GM12874 (cell line): ENCODE results near the gene MAB21L2.

Experiments
- CTCF ChIP-seq: IDR thresholded peaks from 2 replicates; pipeline ENCODE4 v1.5.1; 2011; ENCODE audit warnings: low read depth, mild to moderate bottlenecking, control low read depth, low read length, moderate library complexity; ENCODE audit not compliant: insufficient read depth

Gene MAB21L2

GRCh38 chr4:150625033-150625432 is 43.1 kb downstream of the MAB21L2 start:
- TF ChIP-seq CTCF, result no peak

GRCh38 chr4:150628073-150628472 is 46.1 kb downstream of the MAB21L2 start:
- no peak for TF ChIP-seq CTCF

GRCh38 chr4:150632639-150633038 is 50.7 kb downstream of the MAB21L2 start:
- TF ChIP-seq CTCF, result no peak
